Fibroblast of the aortic adventitia (primary cell): ENCODE measurements around the gene ATPAF1. TPM values are rescaled to one million over a fixed set of nuclear protein-coding genes. Genes with fewer than 3 reads are reported as not detected.

Source experiments
- DNase-seq: peaks from one replicate; pipeline ENCODE4 v3.0.0-alpha.2; 2010; ENCODE audit warnings: low read depth
- H3K4me3 ChIP-seq: 2 replicates; pipeline ENCODE4 v1.5.1; 2011; ENCODE audit warnings: low read depth, mild to moderate bottlenecking, control low read depth, low read length, moderate library complexity
- total RNA-seq: library from RNA; depleted of rRNA; stranded (reverse); fragments of >200 nt; gene quantifications from 2 replicates; pipeline ENCODE4 v1.2.3, GENCODE V29; 2012; ENCODE audit warnings: low replicate concordance
- TF ChIP-seq, protein P1 (sequence below): IDR thresholded peaks from 2 replicates; pipeline ENCODE4 v1.5.1; 2011; ENCODE audit warnings: mild to moderate bottlenecking, low read length, control low read depth, inconsistent platforms; ENCODE audit not compliant: insufficient read depth

Gene ATPAF1
- total RNA-seq, 1 donor = 53.5 TPM

DNA sequence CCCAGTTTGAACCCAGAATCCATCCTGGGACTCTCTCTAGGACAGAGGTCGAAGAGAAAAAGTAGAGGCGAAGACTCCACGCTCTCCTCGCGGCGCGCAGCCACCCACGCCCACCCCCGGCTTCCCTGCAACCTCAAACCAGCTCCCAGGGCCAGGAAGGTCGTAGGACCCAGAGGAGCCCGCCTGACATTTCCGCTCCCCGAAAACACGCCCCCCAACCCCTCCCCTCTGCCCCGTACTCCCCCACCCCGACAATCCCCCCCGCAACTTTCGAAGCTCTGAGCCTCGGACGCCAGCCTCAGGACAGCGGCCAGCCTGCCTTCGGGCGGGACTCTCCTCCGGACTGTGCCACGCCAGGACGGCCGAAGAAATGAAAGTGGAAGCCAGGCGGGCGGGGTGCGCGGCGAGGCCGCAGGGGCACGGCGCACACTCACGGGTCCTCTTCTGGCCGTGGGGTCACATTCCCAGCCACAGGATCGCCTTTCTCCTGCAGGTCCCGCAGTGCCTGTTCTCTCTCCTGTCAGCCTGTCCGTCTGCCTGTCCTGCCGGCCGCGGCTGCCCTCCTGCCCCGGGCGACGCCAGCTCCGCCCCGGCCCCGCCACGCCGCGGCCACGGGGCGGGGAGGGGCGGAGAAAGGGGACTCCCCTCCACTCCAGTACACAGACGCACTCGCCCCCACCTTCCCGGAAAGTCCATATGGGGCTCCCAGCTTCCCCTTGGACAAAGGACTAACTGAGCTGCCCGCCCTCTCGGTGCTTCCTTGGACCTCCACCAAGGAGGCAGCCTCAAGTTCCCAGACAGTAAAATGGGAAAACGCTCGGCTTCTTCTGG lies 51.7 kb downstream of the ATPAF1 start, which contains the start of gene MOB3C:
Gene MOB3C (minus strand): TSS at position 535 of the 831 bp plus-strand sequence. CDS start 3,490 bp downstream, outside the sequence.
- H3K4me3 ChIP-seq = peak within 1 kb of the TSS; percentile 92
- peak; percentile 82 for DNase-seq
- TF ChIP-seq, protein P1, sequence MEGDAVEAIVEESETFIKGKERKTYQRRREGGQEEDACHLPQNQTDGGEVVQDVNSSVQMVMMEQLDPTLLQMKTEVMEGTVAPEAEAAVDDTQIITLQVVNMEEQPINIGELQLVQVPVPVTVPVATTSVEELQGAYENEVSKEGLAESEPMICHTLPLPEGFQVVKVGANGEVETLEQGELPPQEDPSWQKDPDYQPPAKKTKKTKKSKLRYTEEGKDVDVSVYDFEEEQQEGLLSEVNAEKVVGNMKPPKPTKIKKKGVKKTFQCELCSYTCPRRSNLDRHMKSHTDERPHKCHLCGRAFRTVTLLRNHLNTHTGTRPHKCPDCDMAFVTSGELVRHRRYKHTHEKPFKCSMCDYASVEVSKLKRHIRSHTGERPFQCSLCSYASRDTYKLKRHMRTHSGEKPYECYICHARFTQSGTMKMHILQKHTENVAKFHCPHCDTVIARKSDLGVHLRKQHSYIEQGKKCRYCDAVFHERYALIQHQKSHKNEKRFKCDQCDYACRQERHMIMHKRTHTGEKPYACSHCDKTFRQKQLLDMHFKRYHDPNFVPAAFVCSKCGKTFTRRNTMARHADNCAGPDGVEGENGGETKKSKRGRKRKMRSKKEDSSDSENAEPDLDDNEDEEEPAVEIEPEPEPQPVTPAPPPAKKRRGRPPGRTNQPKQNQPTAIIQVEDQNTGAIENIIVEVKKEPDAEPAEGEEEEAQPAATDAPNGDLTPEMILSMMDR = no peak

DNA sequence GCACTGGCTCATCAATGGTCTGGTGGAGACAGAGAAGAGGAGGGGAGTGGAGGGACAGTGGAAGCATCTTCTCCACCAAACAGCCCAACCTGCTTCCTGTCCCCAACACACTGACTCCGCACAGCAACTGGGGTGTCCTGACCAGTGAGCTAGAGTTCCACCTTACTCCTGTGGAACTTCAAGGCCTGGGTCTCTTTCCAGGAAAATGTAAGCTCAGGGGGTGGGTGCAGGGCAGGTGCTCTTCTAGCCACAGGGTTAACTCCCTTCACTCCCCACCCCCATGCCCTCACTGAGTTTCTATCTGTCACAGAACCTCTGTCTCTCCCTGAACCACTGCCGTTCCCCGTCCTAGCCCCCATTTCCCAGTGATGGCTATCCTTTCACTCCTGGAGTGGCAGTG lies 52.4 kb downstream of the ATPAF1 start:
- TF ChIP-seq, protein P1 = no peak
- no peak for DNase-seq
- H3K4me3 ChIP-seq = peak overlapping the region; percentile 92

- DNase-seq = no peak
- peak overlapping the region; percentile 17 for H3K4me3 ChIP-seq
- TF ChIP-seq, protein P1 = no peak
Measured at GRCh38 chr1:46615088-46615487, 53.1 kb downstream of the ATPAF1 start.

GRCh38 chr1:46614604-46614984 lies 53.6 kb downstream of the ATPAF1 start:
- no peak for DNase-seq
- H3K4me3 ChIP-seq = no peak overlapping the region
- TF ChIP-seq, protein P1 = no peak

GRCh38 chr1:46613661-46614603 lies 54.2 kb downstream of the ATPAF1 start:
- no peak overlapping the region for H3K4me3 ChIP-seq
- TF ChIP-seq, protein P1 = no peak
- DNase-seq = peak; percentile 82

- no peak overlapping the region for H3K4me3 ChIP-seq
- TF ChIP-seq, protein P1 = no peak
- DNase-seq = no peak
Measured at GRCh38 chr1:46612937-46613660, 55.1 kb downstream of the ATPAF1 start.
